HG02763 (cell line): ENCODE data around the gene BANP.
"Not testable (repeated sequence)": the region's sequence is repeated elsewhere in the genome, so short reads cannot be mapped to it uniquely, and the experiment has no call there.

Source experiments
- ATAC-seq: cut with Tn5 transposase; IDR thresholded peaks from one replicate; pipeline ENCODE4 v1.9.1; 2021; ENCODE audit warnings: mild to moderate bottlenecking, moderate library complexity; ENCODE audit not compliant: unreplicated experiment

Gene BANP

DNA sequence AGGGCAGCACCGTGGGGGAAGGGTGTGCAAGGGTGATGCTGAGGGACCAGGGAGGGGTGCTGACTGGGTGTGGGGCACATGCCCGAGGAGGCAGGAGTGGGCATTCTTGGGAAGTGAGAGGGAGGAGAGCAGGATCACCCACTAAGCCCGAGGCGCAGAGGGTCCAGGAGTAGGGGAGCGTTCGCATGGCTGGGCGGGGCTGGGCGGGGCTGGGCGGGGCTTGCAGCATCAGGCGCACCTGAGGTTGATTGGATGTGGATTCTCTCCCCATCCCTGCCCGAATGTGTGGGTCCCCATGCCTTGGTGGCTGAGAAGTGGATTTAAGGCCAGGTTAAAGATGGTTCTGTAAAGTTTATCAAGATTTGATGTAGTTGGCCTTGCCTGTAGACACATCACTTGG is 14.2 kb downstream of the BANP start:
- no peak for ATAC-seq

- ATAC-seq: no peak
Observed at GRCh38 chr16:87966064-87966645, 14.9 kb downstream of the BANP start.

GRCh38 chr16:87966685-87967185 is 15.5 kb downstream of the BANP start:
- no peak for ATAC-seq

GRCh38 chr16:87968541-87968940 is 17.3 kb downstream of the BANP start:
- no peak for ATAC-seq

GRCh38 chr16:87970186-87970585 is 19.0 kb downstream of the BANP start:
- no peak for ATAC-seq

DNA sequence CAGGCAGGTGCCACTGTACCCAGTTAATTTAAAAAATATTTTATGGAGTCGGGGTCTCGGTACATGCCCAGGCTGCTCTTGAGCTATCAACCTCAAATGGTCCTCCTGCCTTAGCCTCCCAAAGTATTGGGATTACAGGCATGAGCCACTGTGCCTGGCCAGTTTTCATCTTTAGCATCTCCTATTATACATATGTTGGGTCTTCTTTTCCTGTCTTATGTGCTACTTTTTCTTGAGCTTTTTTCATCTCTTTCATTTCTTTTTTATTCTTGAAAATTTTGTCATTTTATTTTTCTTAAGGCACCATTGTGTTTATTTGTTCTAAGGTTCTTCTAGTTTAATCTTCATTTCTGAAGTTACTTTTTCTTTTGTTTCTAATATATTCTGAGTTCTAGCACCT is 20.7 kb downstream of the BANP start:
- ATAC-seq: no peak

- ATAC-seq: no peak
Observed at GRCh38 chr16:87973717-87974116, 22.5 kb downstream of the BANP start.

DNA sequence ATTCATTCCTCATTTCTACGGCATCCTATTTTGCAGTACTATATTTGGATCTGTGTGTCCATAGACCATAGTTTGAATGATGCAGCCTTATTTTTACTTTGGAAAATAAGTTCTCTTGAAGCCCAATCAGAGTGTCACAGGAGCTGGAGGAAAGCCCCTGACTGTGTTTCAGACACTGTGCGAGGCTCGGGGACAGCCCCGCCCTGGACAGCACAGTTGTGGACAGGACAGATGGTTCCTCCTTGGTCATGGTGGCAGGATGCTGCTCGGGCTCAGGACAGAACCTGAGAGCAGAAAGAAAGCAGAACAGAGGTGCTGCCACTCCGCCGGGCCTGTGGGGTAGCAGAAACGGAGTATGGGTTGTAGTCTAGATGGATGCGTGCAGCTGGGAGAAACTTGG is 22.9 kb downstream of the BANP start:
- no peak for ATAC-seq

DNA sequence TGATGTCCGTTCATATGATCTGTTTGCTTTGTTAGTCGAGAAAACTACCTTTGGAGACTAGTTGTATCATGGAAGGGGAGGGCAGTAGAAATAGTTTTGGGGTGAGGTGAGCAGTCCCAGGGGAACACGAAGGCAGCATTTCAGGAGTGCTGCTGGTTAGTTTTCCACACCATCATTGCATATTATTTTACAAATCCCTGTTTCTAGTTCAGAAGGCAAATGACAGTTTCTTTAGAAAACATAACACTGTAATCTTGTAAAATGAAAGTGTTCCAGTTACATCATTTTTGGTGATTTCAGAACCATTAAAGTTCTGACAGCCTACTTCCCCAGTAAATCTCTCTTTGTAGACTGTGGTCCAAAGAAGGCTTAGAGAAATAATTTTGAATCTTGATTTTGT is 25.4 kb downstream of the BANP start:
- no peak for ATAC-seq

DNA sequence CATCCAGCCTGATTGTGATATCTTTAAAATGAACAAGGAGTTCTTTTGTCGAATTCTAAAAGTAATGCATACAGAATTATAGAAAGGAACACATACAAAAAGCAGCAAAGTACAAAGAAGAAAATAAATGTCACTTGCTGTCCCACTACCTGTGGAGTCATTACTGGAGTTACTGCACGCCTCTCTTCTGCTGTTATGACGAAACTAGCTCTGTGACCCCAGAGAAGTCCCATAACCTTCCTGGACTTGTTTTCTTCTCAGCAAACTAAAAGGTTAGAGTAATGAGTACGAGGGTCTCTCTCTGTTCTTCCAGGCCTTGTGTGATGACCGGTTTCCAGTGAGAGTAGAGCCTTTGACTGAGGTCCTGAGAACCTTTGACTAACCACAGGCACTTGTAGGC is 26.9 kb downstream of the BANP start:
- ATAC-seq: no peak

GRCh38 chr16:87979352-87979751 is 28.1 kb downstream of the BANP start:
- no peak for ATAC-seq

DNA sequence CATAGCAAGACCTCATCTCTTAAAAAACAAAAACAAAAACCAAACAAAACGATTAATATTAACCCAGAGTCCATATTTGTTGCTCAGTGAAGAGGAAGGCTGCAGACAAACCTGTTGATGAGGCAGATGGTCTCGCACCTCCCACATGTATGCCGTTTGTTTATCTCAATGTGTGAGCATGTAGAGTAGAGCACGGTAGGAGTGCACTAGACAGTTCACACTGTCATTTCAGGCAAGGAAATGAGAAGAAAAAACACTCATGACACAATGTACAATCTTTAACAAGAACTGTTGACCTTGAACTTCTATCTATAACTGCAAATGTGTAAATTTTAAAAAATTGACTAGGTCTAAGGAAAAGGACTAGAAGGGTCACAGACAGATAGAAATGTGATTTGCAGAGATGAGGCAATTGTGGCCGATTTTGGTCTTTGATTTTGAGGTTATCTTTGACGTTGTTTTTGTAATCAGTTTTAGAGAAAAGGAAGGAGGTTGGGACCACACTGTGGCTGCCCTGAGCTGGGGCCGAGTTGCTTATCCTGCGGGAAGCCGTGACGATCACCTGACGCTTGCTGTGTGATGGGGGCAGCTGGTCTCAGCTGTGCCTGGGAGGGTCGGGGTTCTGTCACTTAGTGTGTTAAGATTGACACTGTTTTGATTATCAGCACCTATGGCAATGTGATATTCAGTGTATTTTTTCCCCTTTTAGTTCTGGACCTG is 28.8 kb downstream of the BANP start:
- not testable (repeated sequence) for ATAC-seq

GRCh38 chr16:87981376-87981775 is 30.1 kb downstream of the BANP start:
- not testable (repeated sequence) for ATAC-seq

GRCh38 chr16:87982581-87983041 is 31.4 kb downstream of the BANP start:
- ATAC-seq: no peak

DNA sequence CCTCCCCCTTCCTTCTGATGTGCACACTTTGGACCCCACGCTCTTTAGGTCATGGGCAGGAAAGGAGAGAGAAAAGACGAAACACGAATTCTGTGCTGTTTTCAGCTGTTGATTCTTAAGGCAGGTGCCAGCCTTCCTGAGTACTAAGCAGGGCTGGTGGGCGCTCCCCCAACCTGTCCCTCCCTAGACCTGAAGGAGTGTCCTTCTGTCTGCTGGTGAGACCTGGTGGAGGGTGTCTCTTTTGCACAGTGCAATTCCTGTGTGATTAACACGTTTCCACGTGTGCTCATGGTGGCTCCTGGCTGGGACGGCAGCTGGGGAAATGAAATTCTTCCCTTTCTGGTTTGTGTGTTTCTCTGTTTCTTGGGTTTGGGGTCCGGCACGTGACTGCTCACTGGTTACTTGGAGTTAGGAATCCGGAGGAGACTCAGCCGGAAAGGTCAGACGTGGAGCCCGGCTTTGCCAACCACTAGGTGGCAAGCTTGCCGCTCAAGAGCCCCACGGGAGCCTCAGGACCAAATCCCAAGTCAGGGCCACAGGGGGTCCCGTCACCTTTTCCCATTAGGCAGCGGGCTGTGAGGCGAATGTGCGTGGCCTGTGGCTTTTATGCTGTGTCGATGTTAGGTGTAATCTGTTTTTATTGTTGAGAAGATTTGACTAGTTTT is 32.0 kb downstream of the BANP start:
- not testable (repeated sequence) for ATAC-seq

DNA sequence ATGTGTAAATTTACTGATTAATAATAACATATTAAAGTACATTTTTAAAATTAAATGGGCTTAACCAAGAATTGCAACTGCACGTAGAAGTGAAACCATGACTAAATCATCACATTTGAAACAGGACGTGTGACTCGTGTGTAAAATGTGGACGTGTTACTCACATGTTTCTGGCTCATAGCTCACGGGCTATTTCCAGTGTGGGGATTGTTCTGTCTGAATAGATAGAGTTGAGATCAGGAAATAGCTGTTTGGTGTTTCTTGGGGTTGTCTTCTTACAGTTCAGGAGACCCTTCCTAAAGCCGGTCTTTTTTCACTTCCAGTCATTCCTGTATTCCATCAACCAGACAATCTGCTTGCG is 32.5 kb downstream of the BANP start:
- not testable (repeated sequence) for ATAC-seq

GRCh38 chr16:87984180-87984579 is 32.9 kb downstream of the BANP start:
- ATAC-seq: not testable (repeated sequence)

GRCh38 chr16:87984632-87985267 is 33.5 kb downstream of the BANP start:
- no peak for ATAC-seq

DNA sequence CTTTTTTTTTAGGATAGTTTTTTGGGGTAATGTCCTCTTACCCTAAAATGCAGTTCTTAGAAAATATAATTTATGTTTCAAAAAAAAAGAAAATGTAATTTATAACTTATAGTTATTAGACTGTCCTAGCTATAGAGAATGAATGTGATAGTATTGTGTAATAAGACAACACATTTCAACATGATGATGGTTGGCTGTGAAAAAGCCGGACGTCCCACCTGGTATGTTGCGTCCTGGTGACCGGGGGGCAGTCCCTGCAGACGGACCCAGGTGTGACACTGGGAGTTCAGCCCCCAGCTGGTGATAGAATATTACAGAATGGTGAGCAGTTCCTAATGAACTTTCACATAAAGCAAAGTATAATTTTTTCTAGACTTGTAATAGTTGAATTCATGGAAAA is 34.3 kb downstream of the BANP start:
- not testable (repeated sequence) for ATAC-seq

GRCh38 chr16:87986361-87986849 is 35.2 kb downstream of the BANP start:
- ATAC-seq: not testable (repeated sequence)

- ATAC-seq: not testable (repeated sequence)
Observed at GRCh38 chr16:87988596-87988995, 37.4 kb downstream of the BANP start.
